Ishikawa (cell line): ENCODE data around the gene DAW1.

Experiments used
- CEBPB ChIP-seq: IDR thresholded peaks from 2 replicates; pipeline ENCODE4 v1.6.1; 2012
- EGR1 ChIP-seq: IDR thresholded peaks from 2 replicates; pipeline ENCODE4 v1.6.1; 2012
- EP300 ChIP-seq: IDR thresholded peaks from 2 replicates; pipeline ENCODE4 v1.6.1; 2012; ENCODE audit warnings: borderline replicate concordance
- FOXM1 ChIP-seq: IDR thresholded peaks from 2 replicates; pipeline ENCODE4 v1.6.1; 2012; ENCODE audit warnings: low read depth, borderline replicate concordance
- NFIC ChIP-seq: IDR thresholded peaks from 2 replicates; pipeline ENCODE4 v1.6.1; 2012
- RAD21 ChIP-seq: IDR thresholded peaks from 2 replicates; pipeline ENCODE4 v1.6.1; 2012; ENCODE audit warnings: low read depth
- TAF1 ChIP-seq: IDR thresholded peaks from 2 replicates; pipeline ENCODE4 v1.6.1; 2012; ENCODE audit warnings: low read depth, mild to moderate bottlenecking
- USF1 ChIP-seq: IDR thresholded peaks from 2 replicates; pipeline ENCODE4 v1.6.1; 2012
- YY1 ChIP-seq: IDR thresholded peaks from 2 replicates; pipeline ENCODE4 v1.6.1; 2012; ENCODE audit warnings: low read depth
- ZBTB7A ChIP-seq: IDR thresholded peaks from 2 replicates; pipeline ENCODE4 v1.6.1; 2012; ENCODE audit warnings: low read depth
- TF ChIP-seq, protein P1 (sequence below): IDR thresholded peaks from 2 replicates; pipeline ENCODE4 v1.6.1; 2012; ENCODE audit warnings: low read depth, mild to moderate bottlenecking
- TF ChIP-seq, protein P2 (sequence below): IDR thresholded peaks from 2 replicates; pipeline ENCODE4 v1.6.1; 2012

DAW1 gene

DNA sequence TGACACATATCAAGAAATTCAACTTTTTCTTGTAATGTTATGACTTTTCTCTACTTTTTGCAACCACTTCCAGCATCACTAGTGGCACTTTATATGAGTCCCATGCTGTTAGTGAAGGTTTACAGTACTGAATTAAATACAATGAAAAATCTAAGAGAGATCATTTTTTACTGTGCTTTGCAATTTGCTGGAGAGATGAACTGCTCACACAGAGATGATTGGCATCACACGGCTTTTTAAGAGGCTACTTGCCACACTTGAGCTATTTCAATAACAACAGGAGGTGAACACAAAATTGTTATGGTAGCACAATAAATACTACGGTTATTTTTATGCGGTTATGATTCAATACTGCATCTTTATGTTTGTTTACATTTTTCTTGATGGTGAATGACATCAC lies 88.9 kb downstream of the DAW1 start:
- TF ChIP-seq NFIC (no peak), RAD21 (no peak), FOXM1 (no peak), TAF1 (no peak), USF1 (no peak), CEBPB (no peak), YY1 (no peak), EGR1 (no peak), ZBTB7A (no peak)
- TF ChIP-seq, protein P1, sequence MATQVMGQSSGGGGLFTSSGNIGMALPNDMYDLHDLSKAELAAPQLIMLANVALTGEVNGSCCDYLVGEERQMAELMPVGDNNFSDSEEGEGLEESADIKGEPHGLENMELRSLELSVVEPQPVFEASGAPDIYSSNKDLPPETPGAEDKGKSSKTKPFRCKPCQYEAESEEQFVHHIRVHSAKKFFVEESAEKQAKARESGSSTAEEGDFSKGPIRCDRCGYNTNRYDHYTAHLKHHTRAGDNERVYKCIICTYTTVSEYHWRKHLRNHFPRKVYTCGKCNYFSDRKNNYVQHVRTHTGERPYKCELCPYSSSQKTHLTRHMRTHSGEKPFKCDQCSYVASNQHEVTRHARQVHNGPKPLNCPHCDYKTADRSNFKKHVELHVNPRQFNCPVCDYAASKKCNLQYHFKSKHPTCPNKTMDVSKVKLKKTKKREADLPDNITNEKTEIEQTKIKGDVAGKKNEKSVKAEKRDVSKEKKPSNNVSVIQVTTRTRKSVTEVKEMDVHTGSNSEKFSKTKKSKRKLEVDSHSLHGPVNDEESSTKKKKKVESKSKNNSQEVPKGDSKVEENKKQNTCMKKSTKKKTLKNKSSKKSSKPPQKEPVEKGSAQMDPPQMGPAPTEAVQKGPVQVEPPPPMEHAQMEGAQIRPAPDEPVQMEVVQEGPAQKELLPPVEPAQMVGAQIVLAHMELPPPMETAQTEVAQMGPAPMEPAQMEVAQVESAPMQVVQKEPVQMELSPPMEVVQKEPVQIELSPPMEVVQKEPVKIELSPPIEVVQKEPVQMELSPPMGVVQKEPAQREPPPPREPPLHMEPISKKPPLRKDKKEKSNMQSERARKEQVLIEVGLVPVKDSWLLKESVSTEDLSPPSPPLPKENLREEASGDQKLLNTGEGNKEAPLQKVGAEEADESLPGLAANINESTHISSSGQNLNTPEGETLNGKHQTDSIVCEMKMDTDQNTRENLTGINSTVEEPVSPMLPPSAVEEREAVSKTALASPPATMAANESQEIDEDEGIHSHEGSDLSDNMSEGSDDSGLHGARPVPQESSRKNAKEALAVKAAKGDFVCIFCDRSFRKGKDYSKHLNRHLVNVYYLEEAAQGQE: no peak
- TF ChIP-seq, protein P2, sequence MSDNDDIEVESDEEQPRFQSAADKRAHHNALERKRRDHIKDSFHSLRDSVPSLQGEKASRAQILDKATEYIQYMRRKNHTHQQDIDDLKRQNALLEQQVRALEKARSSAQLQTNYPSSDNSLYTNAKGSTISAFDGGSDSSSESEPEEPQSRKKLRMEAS: no peak

GRCh38 chr2:227971619-227972230 lies 100.3 kb downstream of the DAW1 start:
- no peak for TF ChIP-seq EP300
- TF ChIP-seq, protein P2: no peak
- TF ChIP-seq EGR1: no peak

DNA sequence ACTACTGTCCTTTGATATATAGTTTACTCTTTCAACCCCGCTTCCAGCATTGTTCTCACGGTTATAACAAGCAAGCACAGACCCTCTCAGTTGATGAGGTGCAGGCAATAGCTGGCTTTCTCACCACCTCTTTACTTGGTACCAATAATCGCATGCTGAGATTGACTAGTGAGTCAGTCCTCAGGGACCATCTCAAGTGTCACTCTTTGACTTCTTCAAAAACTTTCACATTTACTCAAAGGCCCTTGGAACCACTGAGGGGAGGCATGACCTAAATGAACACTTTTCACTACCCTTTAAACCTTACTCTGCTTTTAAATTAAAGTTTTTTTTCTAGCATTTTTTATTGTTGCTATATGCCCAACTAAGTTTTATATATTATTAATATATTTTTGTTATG lies 101.8 kb downstream of the DAW1 start:
- TF ChIP-seq CEBPB (no peak), RAD21 (no peak)
